CD4-positive, alpha-beta T cell treated with Interferon gamma for 1 hour (primary cell): ENCODE results near the gene STAP2.
"Not testable (repeated sequence)": the region's sequence is repeated elsewhere in the genome, so short reads cannot be mapped to it uniquely, and the experiment has no call there.

Experiments
- DNase-seq: peaks from one replicate; pipeline ENCODE4 v3.0.0-alpha.2; 2020

STAP2 gene

DNA sequence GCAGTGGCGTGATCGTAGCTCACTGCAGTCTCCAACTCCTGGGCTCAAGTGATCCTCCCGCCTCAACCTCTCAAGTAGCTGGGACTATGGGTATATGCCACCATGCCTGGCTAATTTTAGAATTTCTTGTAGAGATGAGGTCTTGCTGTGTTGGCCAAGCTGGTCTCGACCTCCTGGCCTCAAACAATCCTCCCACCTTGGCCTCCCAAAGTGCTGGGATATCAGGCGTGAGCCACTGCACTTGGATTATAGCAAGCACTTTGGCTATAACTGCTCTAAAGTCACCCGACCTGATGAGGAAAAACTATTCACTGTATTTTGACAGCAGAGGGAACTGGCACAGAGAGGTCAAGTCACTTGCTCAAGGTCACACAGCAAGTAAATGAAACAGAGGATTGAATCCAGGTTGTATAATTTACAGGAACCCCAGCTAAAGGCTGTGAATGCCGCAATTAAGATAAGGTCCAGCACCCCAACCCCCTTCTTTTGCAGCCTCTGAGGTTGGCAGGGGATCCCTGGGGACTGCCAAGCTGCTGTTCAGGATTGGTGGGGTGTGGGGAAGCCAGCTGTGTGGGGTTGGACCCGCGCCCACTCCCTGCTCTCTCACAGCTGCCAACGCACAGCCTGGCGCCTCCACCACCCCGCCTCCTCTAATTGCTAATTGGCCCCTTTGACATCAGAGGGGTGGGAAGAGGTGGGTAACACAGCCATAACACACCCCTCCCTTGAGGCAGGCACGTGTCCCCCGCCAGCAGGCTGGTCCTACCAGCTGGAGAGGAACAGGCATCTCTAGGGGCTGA, 42.5 kb downstream of the STAP2 start:
- no peak for DNase-seq

DNA sequence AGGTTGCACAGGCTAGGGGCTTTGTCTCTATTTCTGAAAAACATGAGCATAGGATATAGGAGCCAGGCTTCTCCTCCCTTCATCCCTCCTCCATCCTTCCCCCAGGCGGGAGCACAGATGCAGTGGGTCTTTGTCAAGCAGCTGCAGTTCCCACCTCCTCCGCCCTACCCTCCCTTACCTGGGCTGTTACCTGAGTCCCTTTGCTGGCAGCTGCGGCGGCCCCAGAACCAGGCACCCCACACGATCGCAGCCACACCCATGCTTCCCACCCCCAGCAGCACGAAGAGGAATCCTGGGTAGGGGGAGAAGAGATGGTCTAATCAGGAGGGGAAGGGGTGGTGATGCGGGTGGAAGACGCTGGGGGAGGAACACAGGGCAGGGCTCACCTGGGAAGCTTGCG, 44.2 kb downstream of the STAP2 start:
- no peak for DNase-seq

GRCh38 chr19:4292515-4292914, 46.1 kb downstream of the STAP2 start:
- no peak for DNase-seq

- no peak for DNase-seq
These were observed 47.4 kb downstream of the STAP2 start for GRCh38 chr19:4291184-4291732.

- no peak for DNase-seq
These were observed 50.4 kb downstream of the STAP2 start for GRCh38 chr19:4288091-4288777.

GRCh38 chr19:4286141-4286540, 52.5 kb downstream of the STAP2 start:
- DNase-seq, result not testable (repeated sequence)

DNA sequence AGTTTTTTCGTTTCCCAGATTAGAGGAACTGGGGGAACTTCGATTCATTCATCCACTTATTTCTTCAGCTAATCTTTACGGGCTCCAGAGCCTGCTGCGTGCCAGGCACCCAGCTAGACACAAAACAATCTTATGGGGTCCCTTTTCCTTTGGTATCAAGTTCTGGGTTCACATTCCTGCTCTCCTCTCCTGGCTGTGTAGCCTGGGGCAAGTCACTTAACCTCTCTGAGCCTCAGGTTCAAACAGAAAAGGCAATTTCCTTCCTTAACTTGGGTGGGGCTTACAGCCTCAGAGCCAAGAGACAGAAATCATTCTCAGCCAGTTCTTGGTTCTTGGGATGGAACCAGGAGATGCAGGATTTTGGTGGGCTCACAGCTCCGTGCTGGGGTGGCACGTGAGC, 53.7 kb downstream of the STAP2 start:
- no peak for DNase-seq

GRCh38 chr19:4284176-4284958, 54.3 kb downstream of the STAP2 start:
- DNase-seq, result no peak

GRCh38 chr19:4279530-4280422, 58.9 kb downstream of the STAP2 start:
- no peak for DNase-seq

DNA sequence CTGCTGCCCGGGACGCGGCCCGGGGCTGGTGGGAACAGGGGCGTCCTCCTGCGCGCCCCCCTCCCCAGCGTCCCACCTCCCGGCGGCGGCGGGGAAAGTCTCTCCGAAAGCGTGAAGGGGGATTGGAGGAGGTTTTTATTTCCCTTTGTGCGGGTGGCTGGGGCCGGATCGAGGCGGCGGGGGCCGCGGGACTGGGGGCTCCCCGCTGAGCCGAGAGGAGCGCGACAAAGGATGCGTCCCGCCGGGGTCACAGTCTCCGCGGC, 59.4 kb downstream of the STAP2 start:
- DNase-seq, result no peak

DNA sequence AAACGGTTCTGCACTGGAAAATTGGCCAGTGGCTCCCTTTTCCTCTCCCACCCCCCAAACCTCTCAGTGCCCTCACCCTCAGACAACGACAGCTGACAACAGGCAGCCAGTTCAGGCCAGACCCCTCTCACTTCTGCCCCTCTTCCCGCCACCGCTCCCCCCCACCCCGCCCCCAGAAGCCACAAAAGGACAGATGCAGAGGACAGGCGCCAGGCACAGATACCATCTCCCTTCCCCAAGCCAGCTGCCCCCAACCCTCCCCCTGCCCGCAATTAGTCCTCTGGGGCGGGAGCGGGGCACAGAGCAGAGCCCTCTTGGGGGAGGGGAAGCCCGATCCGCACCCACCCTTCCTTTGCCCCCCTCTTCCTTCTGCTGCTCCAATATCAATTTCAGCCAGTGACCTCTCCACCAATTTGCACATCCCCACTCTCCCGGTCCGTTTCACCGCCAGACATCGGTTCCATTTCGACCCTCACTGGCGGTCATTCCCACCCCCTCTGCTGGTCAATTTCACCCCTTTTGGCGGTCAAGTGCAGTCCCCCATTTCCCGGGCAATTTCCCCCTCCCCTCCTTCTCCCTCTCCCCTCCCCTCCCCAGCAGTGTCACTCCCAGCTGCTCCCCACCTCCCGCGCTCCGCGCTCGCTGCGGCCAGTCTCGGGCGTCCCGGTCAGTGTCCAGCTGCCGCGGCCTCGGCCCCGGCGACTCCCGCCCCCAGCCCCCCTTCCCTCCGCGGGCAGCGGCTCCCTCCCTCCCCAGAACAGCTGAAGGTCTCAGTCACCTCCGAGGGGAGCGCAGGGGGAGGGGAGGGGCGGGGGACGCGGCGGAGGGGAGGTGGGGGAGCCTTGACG, 60.0 kb downstream of the STAP2 start, which contains the start of gene SHD:
Gene SHD, plus strand, starts transcription at position 848 of the 848 bp plus-strand sequence. CDS start 798 bp downstream, outside the sequence.
- no peak for DNase-seq

GRCh38 chr19:4278010-4278409, 60.6 kb downstream of the STAP2 start:
- no peak for DNase-seq

GRCh38 chr19:4277191-4277696, 61.4 kb downstream of the STAP2 start:
- no peak for DNase-seq

DNA sequence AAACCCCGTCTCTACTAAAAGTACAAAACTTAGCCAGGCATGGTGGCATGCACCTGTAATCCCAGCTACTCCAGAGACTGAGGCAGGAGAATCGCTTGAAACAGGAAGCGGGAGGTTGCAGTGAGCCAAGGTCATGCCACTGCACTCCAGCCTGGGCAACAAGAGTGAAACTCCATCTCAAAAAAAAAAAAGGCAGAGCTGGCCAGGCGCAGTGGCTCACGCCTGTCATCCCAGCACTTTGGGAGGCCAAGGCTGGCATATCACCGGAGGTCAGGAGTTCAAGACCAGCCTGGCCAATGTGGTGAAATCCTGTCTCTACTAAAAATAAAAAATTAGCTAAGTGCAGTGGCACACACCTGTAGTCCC, 64.3 kb downstream of the STAP2 start:
- not testable (repeated sequence) for DNase-seq
